ENCODE results near the gene TMOD1.

GRCh38 chr9:97524424-97524823 is 23.0 kb downstream of the TMOD1 start:
- TF ChIP-seq POLR2AphosphoS5 (IDR thresholded peaks at IDR 0.05; ENCODE audit: low read depth, low read length) (no peak), POLR2A (IDR thresholded peaks at IDR 0.05; ENCODE audit: low read depth, low read length) (no peak), TAF1 (IDR thresholded peaks at IDR 0.05; ENCODE audit: borderline replicate concordance, low read depth, low read length) (no peak)
